A549 (cell line): ENCODE measurements around the gene ZNF519.
"Not testable (repeated sequence)": the region's sequence is repeated elsewhere in the genome, so short reads cannot be mapped to it uniquely, and the experiment has no call there.

Source experiments
- ATOH8 ChIP-seq: fragments of 250-450 bp; sonication (Bioruptor Pico); IDR thresholded peaks from 2 replicates; pipeline ENCODE4 v1.5.0; 2020; ENCODE audit warnings: low read depth, mild to moderate bottlenecking, moderate library complexity
- BCL3 ChIP-seq: fragments of >200 bp; sonication (Bioruptor Twin); formaldehyde crosslinking; IDR thresholded peaks from 3 replicates; pipeline ENCODE4 v1.6.1; 2016
- CTCF ChIP-seq: fragments of >200 bp; sonication (Bioruptor Twin); formaldehyde crosslinking; IDR thresholded peaks from 3 replicates; pipeline ENCODE4 v1.5.1; 2016
- E2F6 ChIP-seq: IDR thresholded peaks from 2 replicates; pipeline ENCODE4 v1.6.1; 2012; ENCODE audit warnings: low read depth, borderline replicate concordance
- ELK1 ChIP-seq: fragments of 150-350 bp; IDR thresholded peaks from 2 replicates; pipeline ENCODE4 v1.6.1; 2014; ENCODE audit warnings: low read depth, mild to moderate bottlenecking, low read length
- EP300 ChIP-seq, 2 experiments: fragments of >200 bp; sonication (Bioruptor Twin); formaldehyde crosslinking; IDR thresholded peaks; 2 replicates in 1 of 2; 3 replicates in 1 of 2; pipeline ENCODE4 v1.6.1; 2016 to 2017
- HDAC2 ChIP-seq: fragments of 200-600 bp; sonication (generic); IDR thresholded peaks from 2 replicates; pipeline ENCODE4 v1.6.1; 2016
- MAFK ChIP-seq: fragments of 450-650 bp; IDR thresholded peaks from 2 replicates; pipeline ENCODE4 v1.6.1; 2014; ENCODE audit not compliant: partially characterized antibody
- MAX ChIP-seq: IDR thresholded peaks from 2 replicates; pipeline ENCODE4 v1.6.1; 2012
- NPAS2 ChIP-seq: fragments of 250-450 bp; sonication (Bioruptor Pico); IDR thresholded peaks from 2 replicates; pipeline ENCODE4 v1.8.0; 2022; ENCODE audit warnings: mild to moderate bottlenecking, moderate library complexity, borderline replicate concordance
- POLR2A ChIP-seq: IDR thresholded peaks from 2 replicates; pipeline ENCODE4 v1.6.1; 2012; ENCODE audit warnings: mild to moderate bottlenecking, low read length
- RAD21 ChIP-seq, 2 experiments: fragments of >200 bp in 1 of 2; sonication (Bioruptor Twin) in 1 of 2; formaldehyde crosslinking in 1 of 2; IDR thresholded peaks in 1 of 2; conservative IDR thresholded peaks in 1 of 2; 2 replicates in 1 of 2; 3 replicates in 1 of 2; pipeline ENCODE4 v1.6.1; 2012 to 2018; ENCODE audit warnings: inconsistent platforms in 1 of 2
- REST ChIP-seq: fragments of 200-600 bp; sonication (generic); IDR thresholded peaks from 2 replicates; pipeline ENCODE4 v1.6.1; 2016; ENCODE audit warnings: antibody characterized with exemption, mild to moderate bottlenecking, moderate library complexity
- SMC3 ChIP-seq: fragments of >200 bp; sonication (Bioruptor Twin); formaldehyde crosslinking; IDR thresholded peaks from 3 replicates; pipeline ENCODE4 v1.6.1; 2018; ENCODE audit warnings: inconsistent platforms

GRCh38 chr18:14172142-14173115 lies 40.2 kb upstream of the ZNF519 start:
- TF ChIP-seq MAFK; HDAC2; ELK1; CTCF; SMC3; E2F6; POLR2A; MAX; EP300 (IDR thresholded peaks at IDR 0.05); BCL3; ATOH8 (CRISPR knock-in tag); NPAS2; RAD21 (conservative IDR thresholded peaks at IDR 0.05 in 1 of 2, IDR thresholded peaks at IDR 0.05 in 1 of 2); REST: not testable (repeated sequence)
